HG02610 (cell line): ENCODE data around the gene HORMAD2.

Source experiments
- ATAC-seq: cut with Tn5 transposase; IDR thresholded peaks from one replicate; pipeline ENCODE4 v1.9.1; 2021; ENCODE audit warnings: mild to moderate bottlenecking, moderate library complexity; ENCODE audit not compliant: unreplicated experiment

The HORMAD2 gene

GRCh38 chr22:30222321-30222720, 142.1 kb downstream of the HORMAD2 start:
- no peak for ATAC-seq

DNA sequence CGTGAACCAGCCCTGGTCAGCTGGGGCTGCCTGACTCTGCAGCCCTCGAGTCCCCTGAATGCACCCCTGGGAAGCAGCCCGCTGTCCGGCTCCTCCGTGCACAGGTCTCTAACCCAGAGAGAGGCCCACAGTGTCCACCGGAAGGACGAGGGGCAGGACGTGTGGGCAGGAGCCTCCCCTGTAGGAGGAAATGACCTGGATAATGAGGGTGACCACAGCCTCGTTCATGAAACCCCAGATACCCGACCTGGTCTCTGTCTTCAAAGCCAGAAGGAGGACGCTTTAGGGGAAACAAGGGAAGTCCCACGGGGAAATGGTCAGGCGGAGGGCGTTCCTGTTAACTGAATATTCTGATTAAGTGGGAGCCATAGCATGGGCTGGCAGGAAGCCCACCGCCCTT, 143.0 kb downstream of the HORMAD2 start:
- ATAC-seq: no peak

- no peak for ATAC-seq
Observed at GRCh38 chr22:30224161-30224857, 144.0 kb downstream of the HORMAD2 start.

GRCh38 chr22:30225220-30225927, 145.1 kb downstream of the HORMAD2 start:
- ATAC-seq: no peak

GRCh38 chr22:30226192-30226832, 146.0 kb downstream of the HORMAD2 start:
- no peak for ATAC-seq
